ENCODE data around the gene HOXC10.
A peak's percentile ranks its signal among the peaks of the same experiment; 100 is the strongest.

HOXC10 gene

GRCh38 chr12:54011665-54012532 lies 27.0 kb downstream of the HOXC10 start:
- H3K27me3 Mint-ChIP-seq (ENCODE audit: low read depth) = peaks cover 99% of the 10 kb centered on the region
- H3K4me1 Mint-ChIP-seq (ENCODE audit: low read depth) = peaks cover 15% of the 10 kb centered on the region
- H3K36me3 Mint-ChIP-seq (ENCODE audit: low read depth) = no peaks in the 10 kb centered on the region
- H3K9me3 Mint-ChIP-seq = no peaks in the 10 kb centered on the region
- H3K27ac Mint-ChIP-seq = no peak overlapping the region
- H3K4me3 Mint-ChIP-seq = no peak overlapping the region

- Mint-ChIP-seq H3K27ac (no peak overlapping the region), H3K4me3 (no peak overlapping the region), H3K4me1 (ENCODE audit: low read depth) (peaks cover 20% of the 10 kb centered on the region), H3K27me3 (ENCODE audit: low read depth) (peaks cover 99% of the 10 kb centered on the region), H3K36me3 (ENCODE audit: low read depth) (no peaks in the 10 kb centered on the region), H3K9me3 (no peaks in the 10 kb centered on the region)
Observed at GRCh38 chr12:54012631-54013409, 27.9 kb downstream of the HOXC10 start.

GRCh38 chr12:54014377-54015017 lies 29.6 kb downstream of the HOXC10 start:
- Mint-ChIP-seq H3K27me3 (ENCODE audit: low read depth) (peaks cover 86% of the 10 kb centered on the region), H3K36me3 (ENCODE audit: low read depth) (no peaks in the 10 kb centered on the region), H3K9me3 (no peaks in the 10 kb centered on the region), H3K4me3 (no peak overlapping the region), H3K27ac (no peak overlapping the region), H3K4me1 (ENCODE audit: low read depth) (peaks cover 17% of the 10 kb centered on the region)

DNA sequence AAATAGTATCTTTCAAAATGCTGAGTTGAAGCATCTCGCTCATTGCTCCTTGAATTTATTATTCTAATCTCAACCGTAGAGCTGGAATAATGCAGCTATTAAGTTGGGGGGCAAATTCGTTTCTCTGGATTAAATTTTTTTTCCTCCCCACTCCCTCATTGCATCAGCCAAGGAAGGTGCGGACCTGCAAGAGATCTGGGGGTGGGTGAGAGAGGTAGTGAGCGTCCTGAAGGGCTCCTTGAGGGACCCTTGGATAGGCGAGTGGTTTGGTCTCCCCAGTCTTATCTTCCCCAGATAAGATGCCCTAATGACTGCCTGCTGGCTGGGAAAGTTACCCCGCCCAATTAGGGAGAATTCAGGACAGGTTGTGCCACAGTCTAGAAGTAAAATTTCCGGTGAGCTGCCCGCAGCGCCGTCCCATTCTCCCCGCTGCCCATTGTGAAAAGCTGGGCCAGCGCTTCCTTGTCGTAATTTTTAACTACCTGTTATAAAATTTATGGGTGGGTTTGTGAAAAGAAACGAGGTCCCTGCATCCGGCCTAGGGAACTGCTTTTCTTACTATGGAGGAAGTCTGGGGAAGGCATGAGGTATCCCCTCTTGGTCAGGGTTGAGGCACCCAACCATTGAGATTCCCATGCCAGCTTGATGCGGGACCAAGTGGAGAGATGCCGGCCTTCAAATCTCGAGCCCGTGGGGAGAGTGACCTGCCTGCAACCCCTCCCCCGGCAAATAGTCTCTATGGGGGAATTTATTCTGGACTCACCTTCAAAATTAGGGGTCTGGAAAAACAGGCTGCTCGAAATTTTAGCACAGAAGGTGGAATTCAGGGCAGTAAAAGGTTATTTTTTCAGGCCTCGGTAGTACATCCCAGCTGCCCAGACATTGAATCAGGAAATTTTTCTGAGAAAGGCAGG lies 30.3 kb downstream of the HOXC10 start:
- peaks cover 18% of the 10 kb centered on the region for H3K4me1 Mint-ChIP-seq (ENCODE audit: low read depth)

GRCh38 chr12:54016051-54016450 lies 31.1 kb downstream of the HOXC10 start:
- Mint-ChIP-seq H3K4me3 (no peak overlapping the region), H3K27me3 (ENCODE audit: low read depth) (peaks cover 84% of the 10 kb centered on the region), H3K4me1 (ENCODE audit: low read depth) (peaks cover 17% of the 10 kb centered on the region), H3K27ac (no peak overlapping the region), H3K36me3 (ENCODE audit: low read depth) (no peaks in the 10 kb centered on the region), H3K9me3 (no peaks in the 10 kb centered on the region)

More for the DNA sequence above, 30.3 kb downstream of the HOXC10 start:
- no peak overlapping the region for H3K4me3 Mint-ChIP-seq
- no peak overlapping the region for H3K27ac Mint-ChIP-seq
- H3K27me3 Mint-ChIP-seq (ENCODE audit: low read depth) = peaks cover 86% of the 10 kb centered on the region
- no peaks in the 10 kb centered on the region for H3K36me3 Mint-ChIP-seq (ENCODE audit: low read depth)
- no peaks in the 10 kb centered on the region for H3K9me3 Mint-ChIP-seq

DNA sequence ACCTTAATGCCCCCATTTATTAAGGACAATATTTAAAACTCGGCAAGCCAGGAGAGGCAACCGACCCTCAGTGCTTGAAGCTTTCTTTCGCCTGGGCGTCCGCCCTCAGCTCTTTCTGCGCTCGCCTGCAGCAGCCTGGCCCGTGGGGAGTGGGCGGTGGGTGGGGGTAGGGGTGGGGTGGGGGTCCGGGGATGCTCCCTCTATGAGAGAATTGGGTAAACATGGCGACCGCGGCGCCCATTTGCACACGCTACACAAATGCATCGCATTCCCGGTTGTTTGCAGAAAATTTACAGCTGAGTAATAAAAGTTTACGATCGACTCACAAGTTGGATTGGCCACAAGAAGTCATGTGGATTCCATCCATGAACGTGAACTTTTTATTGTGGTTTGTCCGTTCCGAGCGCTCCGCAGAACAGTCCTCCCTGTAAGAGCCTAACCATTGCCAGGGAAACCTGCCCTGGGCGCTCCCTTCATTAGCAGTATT lies 31.6 kb downstream of the HOXC10 start:
- H3K27me3 Mint-ChIP-seq (ENCODE audit: low read depth) = peaks cover 84% of the 10 kb centered on the region
- no peaks in the 10 kb centered on the region for H3K36me3 Mint-ChIP-seq (ENCODE audit: low read depth)
- H3K9me3 Mint-ChIP-seq = no peaks in the 10 kb centered on the region
- H3K4me3 Mint-ChIP-seq = no peak overlapping the region
- peaks cover 16% of the 10 kb centered on the region for H3K4me1 Mint-ChIP-seq (ENCODE audit: low read depth)
- H3K27ac Mint-ChIP-seq = no peak overlapping the region

GRCh38 chr12:54017027-54017788 lies 32.3 kb downstream of the HOXC10 start:
- Mint-ChIP-seq H3K27me3 (ENCODE audit: low read depth) (peaks cover 84% of the 10 kb centered on the region), H3K36me3 (ENCODE audit: low read depth) (no peaks in the 10 kb centered on the region), H3K27ac (peak overlapping the region; percentile 52), H3K4me3 (peak overlapping the region; percentile 83), H3K9me3 (no peaks in the 10 kb centered on the region), H3K4me1 (ENCODE audit: low read depth) (peaks cover 18% of the 10 kb centered on the region)

DNA sequence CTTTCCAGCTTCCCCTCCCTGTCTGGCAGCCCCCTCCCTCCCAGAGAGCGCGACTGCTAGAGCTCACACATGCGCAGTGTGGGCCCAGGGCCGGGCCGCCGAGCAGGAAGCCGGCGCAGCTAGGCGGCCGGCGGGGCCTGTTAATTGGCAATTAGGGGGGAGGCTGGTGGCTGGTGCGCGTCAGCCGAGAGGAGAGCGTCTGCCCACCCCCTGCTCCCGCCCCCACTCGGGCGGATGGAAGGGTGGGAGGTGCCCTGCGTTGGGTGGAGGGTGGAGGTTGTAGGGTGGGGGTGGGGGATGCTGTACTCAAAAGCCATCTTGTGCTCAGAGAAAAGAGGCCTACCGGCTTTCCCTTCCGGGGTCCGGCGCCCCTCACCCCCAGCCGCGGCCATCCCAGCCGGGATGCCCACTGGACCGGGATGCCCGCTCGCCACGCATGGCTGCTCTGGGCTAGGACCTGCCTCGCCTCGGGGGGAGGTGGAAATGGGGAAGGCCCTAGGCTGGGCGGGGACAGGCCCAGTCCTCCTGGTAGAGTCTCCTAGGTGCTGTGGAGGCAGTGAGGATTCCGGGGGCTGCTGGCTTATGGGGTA lies 33.0 kb downstream of the HOXC10 start:
- H3K36me3 Mint-ChIP-seq (ENCODE audit: low read depth) = no peaks in the 10 kb centered on the region
- H3K27ac Mint-ChIP-seq = peak overlapping the region; percentile 52
- H3K27me3 Mint-ChIP-seq (ENCODE audit: low read depth) = peaks cover 84% of the 10 kb centered on the region
- peak overlapping the region; percentile 83 for H3K4me3 Mint-ChIP-seq
- no peaks in the 10 kb centered on the region for H3K9me3 Mint-ChIP-seq
- H3K4me1 Mint-ChIP-seq (ENCODE audit: low read depth) = peaks cover 18% of the 10 kb centered on the region

DNA sequence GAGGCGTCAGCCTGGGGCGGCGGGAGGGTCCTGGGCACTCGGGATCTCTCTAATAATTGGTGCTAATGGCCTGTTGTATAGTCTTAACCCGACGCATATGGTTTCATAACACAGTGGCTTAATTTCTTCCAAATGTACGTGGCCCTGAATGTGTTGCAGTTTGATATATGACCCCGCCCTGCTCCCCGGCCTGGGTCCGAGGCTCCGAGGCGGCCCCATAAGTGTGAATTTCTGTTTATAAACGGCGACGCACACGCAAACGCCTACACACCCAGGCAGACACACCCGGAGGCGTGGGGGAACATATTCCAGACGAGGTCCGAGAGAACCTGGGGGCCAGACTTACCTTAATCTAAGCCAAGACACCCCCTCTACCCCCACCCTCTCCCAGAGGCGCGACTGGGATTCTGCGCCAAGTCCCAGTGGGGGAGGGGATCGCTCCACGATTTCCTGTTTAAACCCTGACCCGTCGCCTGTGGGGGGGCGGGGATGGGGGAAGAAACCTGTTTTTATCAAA lies 33.6 kb downstream of the HOXC10 start:
- Mint-ChIP-seq H3K4me1 (ENCODE audit: low read depth) (peaks cover 18% of the 10 kb centered on the region), H3K9me3 (no peaks in the 10 kb centered on the region), H3K4me3 (peak overlapping the region; percentile 83), H3K36me3 (ENCODE audit: low read depth) (no peaks in the 10 kb centered on the region), H3K27ac (no peak overlapping the region), H3K27me3 (ENCODE audit: low read depth) (peaks cover 84% of the 10 kb centered on the region)

DNA sequence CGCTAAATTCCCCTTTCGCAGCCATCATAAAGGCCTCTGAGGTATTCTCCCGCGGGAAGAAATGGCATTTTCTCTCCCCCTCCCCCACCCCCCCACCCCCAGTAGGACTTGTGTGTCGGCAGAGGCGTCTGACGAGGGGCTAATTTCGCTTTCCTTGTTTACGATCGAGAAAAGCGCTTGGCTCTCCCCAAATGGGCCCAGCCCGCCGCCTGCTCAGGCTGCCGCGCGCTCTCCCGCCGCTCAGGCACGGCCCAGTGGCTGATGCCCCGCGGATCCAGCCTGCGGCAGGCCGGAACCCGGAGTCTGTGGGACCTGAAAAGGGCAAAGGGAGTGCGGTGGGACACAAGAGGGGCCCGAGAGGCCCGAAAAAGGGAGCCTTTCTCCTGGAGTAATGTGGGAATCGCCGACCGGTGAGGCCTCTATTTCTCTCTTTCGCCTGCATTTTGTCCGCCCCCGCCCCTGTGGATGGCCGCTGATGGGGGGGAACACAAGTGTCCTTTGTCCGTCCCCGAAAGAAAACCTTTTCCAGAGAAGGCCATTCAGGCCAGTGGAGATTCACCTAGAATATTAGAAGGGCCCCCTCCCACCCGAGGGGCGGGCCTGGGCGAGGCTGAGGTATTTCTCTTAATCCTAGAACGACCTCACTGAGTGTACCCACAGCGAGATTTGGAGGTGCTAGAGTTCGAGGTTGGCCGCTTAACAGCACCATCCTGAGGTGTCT lies 34.3 kb downstream of the HOXC10 start:
- Mint-ChIP-seq H3K27ac (no peak overlapping the region), H3K27me3 (ENCODE audit: low read depth) (peaks cover 84% of the 10 kb centered on the region), H3K9me3 (no peaks in the 10 kb centered on the region), H3K36me3 (ENCODE audit: low read depth) (no peaks in the 10 kb centered on the region), H3K4me1 (ENCODE audit: low read depth) (peaks cover 18% of the 10 kb centered on the region), H3K4me3 (no peak overlapping the region)

- Mint-ChIP-seq H3K4me1 (ENCODE audit: low read depth) (peaks cover 13% of the 10 kb centered on the region), H3K36me3 (ENCODE audit: low read depth) (no peaks in the 10 kb centered on the region), H3K27me3 (ENCODE audit: low read depth) (peaks cover 84% of the 10 kb centered on the region), H3K4me3 (no peak overlapping the region), H3K27ac (no peak overlapping the region), H3K9me3 (no peaks in the 10 kb centered on the region)
Observed at GRCh38 chr12:54019924-54020590, 35.1 kb downstream of the HOXC10 start.
